ENCODE data around the gene THEM5.

DNA sequence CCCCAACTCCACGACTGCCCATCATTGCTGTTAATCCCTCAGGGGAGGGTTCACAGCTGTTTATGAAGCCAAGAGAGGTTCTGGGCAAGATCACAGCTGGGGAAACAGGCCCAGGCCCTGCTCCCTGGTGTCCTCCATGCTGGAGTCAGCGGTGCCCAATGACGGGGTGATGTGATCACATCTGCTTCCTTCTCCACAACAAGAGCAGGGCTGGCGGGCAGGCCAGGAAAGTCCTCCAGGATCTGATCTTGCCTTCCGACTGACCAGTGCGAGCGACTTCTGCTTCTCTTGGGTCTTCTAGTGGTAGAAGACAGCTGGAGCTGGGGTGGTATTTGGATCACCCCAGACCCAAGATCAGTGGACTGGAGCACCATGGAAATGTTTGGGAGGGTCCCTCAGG lies 47.3 kb downstream of the THEM5 start:
- no peak for TF ChIP-seq EZH2 (IDR thresholded peaks at IDR 0.05; ENCODE audit: insufficient read depth, poor library complexity, severe bottlenecking)
- TF ChIP-seq EZH2phosphoT487 (IDR thresholded peaks at IDR 0.05; ENCODE audit: insufficient read depth, low read depth), result no peak
